ENCODE measurements around the gene LAMP2.

The LAMP2 gene

GRCh38 chrX:120457766-120458180, 11.3 kb downstream of the LAMP2 start:
- no peak for DNase-seq (ENCODE audit: low read depth in 3 of 3)

- DNase-seq (ENCODE audit: low read depth in 3 of 3) = no peak
Observed at GRCh38 chrX:120456973-120457372, 12.1 kb downstream of the LAMP2 start.

- DNase-seq (ENCODE audit: low read depth in 3 of 3) = no peak
Observed at GRCh38 chrX:120453985-120454384, 15.1 kb downstream of the LAMP2 start.

- DNase-seq (ENCODE audit: low read depth in 3 of 3) = no peak
Observed at GRCh38 chrX:120452131-120452530, 17.0 kb downstream of the LAMP2 start.

- DNase-seq (ENCODE audit: low read depth in 3 of 3) = no peak
Observed at GRCh38 chrX:120450163-120450562, 18.9 kb downstream of the LAMP2 start.

GRCh38 chrX:120446498-120446897, 22.6 kb downstream of the LAMP2 start:
- no peak for DNase-seq (ENCODE audit: low read depth in 3 of 3)

- DNase-seq (ENCODE audit: low read depth in 3 of 3) = no peak
Observed at GRCh38 chrX:120439921-120440320, 29.2 kb downstream of the LAMP2 start.

GRCh38 chrX:120429776-120430540, 39.1 kb downstream of the LAMP2 start:
- no peak for DNase-seq (ENCODE audit: low read depth in 3 of 3)

- no peak for DNase-seq (ENCODE audit: low read depth in 3 of 3)
Observed at GRCh38 chrX:120428309-120428708, 40.8 kb downstream of the LAMP2 start.

GRCh38 chrX:120426599-120426998, 42.5 kb downstream of the LAMP2 start:
- DNase-seq (ENCODE audit: low read depth in 3 of 3) = no peak

GRCh38 chrX:120419463-120419862, 49.6 kb downstream of the LAMP2 start:
- DNase-seq (ENCODE audit: low read depth in 3 of 3) = no peak

GRCh38 chrX:120408168-120408567, 60.9 kb downstream of the LAMP2 start:
- DNase-seq (ENCODE audit: low read depth in 3 of 3) = no peak

- no peak for DNase-seq (ENCODE audit: low read depth in 3 of 3)
Observed at GRCh38 chrX:120406638-120407037, 62.5 kb downstream of the LAMP2 start.

GRCh38 chrX:120402369-120402768, 66.7 kb downstream of the LAMP2 start:
- DNase-seq (ENCODE audit: low read depth in 3 of 3) = no peak

GRCh38 chrX:120401301-120401700, 67.8 kb downstream of the LAMP2 start:
- no peak for DNase-seq (ENCODE audit: low read depth in 3 of 3)

- no peak for DNase-seq (ENCODE audit: low read depth in 3 of 3)
Observed at GRCh38 chrX:120380699-120381098, 88.4 kb downstream of the LAMP2 start.

GRCh38 chrX:120379937-120380681, 89.0 kb downstream of the LAMP2 start:
- no peak for DNase-seq (ENCODE audit: low read depth in 3 of 3)

GRCh38 chrX:120378570-120378969, 90.5 kb downstream of the LAMP2 start:
- DNase-seq (ENCODE audit: low read depth in 3 of 3) = no peak
